B cell (primary cell): ENCODE measurements around the gene SEMA6A. TPM values are rescaled to one million over a fixed set of nuclear protein-coding genes. Genes with fewer than 3 reads are reported as not detected.
"Not testable (repeated sequence)": the region's sequence is repeated elsewhere in the genome, so short reads cannot be mapped to it uniquely, and the experiment has no call there.

Source experiments
- ATAC-seq: fragments of 200-7000 bp; cut with Tn5 transposase; one replicate; pipeline ENCODE4 v1.10.0; 2021; ENCODE audit warnings: low read depth, mild to moderate bottlenecking, moderate number of reproducible peaks, moderate library complexity
- CTCF ChIA-PET: fragments of 350-600 bp; sonication (Branson Sonifier 250); formaldehyde crosslinking; loops from one replicate; lab custom pipeline; 2021; ENCODE audit warnings: antibody characterized with exemption, inconsistent platforms; lab: Charles Lee
- POLR2A ChIA-PET: fragments of 350-600 bp; sonication (Branson Sonifier 250); formaldehyde crosslinking; loops from one replicate; lab custom pipeline; 2021; ENCODE audit warnings: antibody characterized with exemption; lab: Charles Lee
- DNase-seq: peaks from one replicate; pipeline ENCODE4 v3.0.0; 2013
- H2AFZ ChIP-seq: 2 replicates; pipeline ENCODE4 v1.6.1; 2012; ENCODE audit warnings: mild to moderate bottlenecking, low read depth, low read length; ENCODE audit not compliant: insufficient read depth, poor library complexity, severe bottlenecking
- H3K27ac ChIP-seq, 2 donors: 1 replicate in 1 of 2; 2 replicates in 1 of 2; pipeline ENCODE4 v1.5.1; 2012 to 2013; ENCODE audit warnings: low read length in 2 of 2, mild to moderate bottlenecking in 2 of 2, moderate library complexity in 1 of 2
- H3K27me3 ChIP-seq, 4 experiments: fragments of 200-600 bp in 1 of 4; sonication (generic) in 1 of 4; replicated peaks in 1 of 4; 1 replicate in 2 of 4; 2 replicates in 2 of 4; pipeline versions ENCODE4 v1.6.1 to v1.7.0; 2013 to 2016; ENCODE audit warnings: low read length in 3 of 4, mild to moderate bottlenecking in 2 of 4, mixed read lengths in 1 of 4, moderate library complexity in 1 of 4; ENCODE audit not compliant: insufficient read depth in 4 of 4, control insufficient read depth in 3 of 4; ENCODE audit errors: control extremely low read depth in 1 of 4
- H3K36me3 ChIP-seq, 2 experiments: replicated peaks in 1 of 2; 1 replicate in 1 of 2; 2 replicates in 1 of 2; pipeline versions ENCODE4 v1.6.1 to v1.7.1; 2013; ENCODE audit warnings: low read length in 1 of 2; ENCODE audit not compliant: insufficient read depth in 2 of 2, control insufficient read depth in 1 of 2; ENCODE audit errors: control extremely low read depth in 1 of 2, extremely low read depth in 1 of 2
- H3K4me1 ChIP-seq, 2 donors: fragments of 200-600 bp in 1 of 2; sonication (generic) in 1 of 2; 1 replicate in 1 of 2; 2 replicates in 1 of 2; pipeline versions ENCODE4 v1.5.1 to v1.6.1; 2013 to 2017; ENCODE audit warnings: low read length in 2 of 2; ENCODE audit not compliant: control insufficient read depth in 2 of 2, insufficient read depth in 2 of 2
- H3K4me2 ChIP-seq: replicated peaks from 2 replicates; pipeline ENCODE3; 2012; ENCODE audit warnings: mild to moderate bottlenecking, low read depth, low read length; ENCODE audit not compliant: poor library complexity, severe bottlenecking
- H3K4me3 ChIP-seq, 5 experiments: fragments of 200-600 bp in 1 of 5; sonication (generic) in 1 of 5; 1 replicate in 3 of 5; 2 replicates in 2 of 5; pipeline versions ENCODE4 v1.5.1 to v1.7.0; 2011 to 2016; ENCODE audit warnings: low read length in 4 of 5, mild to moderate bottlenecking in 4 of 5, low read depth in 2 of 5, control low read depth in 1 of 5, moderate library complexity in 1 of 5; ENCODE audit not compliant: insufficient read depth in 1 of 5; ENCODE audit errors: control extremely low read depth in 1 of 5, extremely low read depth in 1 of 5
- H3K79me2 ChIP-seq: fragments of 200-600 bp; sonication (generic); one replicate; pipeline ENCODE4 v1.6.0; 2016; ENCODE audit warnings: low read length; ENCODE audit not compliant: control insufficient read depth, insufficient read depth
- H3K9ac ChIP-seq: fragments of 200-600 bp; sonication (generic); 2 replicates; pipeline ENCODE4 v1.6.1; 2017; ENCODE audit warnings: mild to moderate bottlenecking, low read length, moderate library complexity
- H3K9me3 ChIP-seq, 3 donors: one replicate each; pipeline versions ENCODE4 v1.6.1 to v1.7.1; 2013; ENCODE audit warnings: low read length in 2 of 3; ENCODE audit not compliant: control insufficient read depth in 2 of 3, insufficient read depth in 1 of 3; ENCODE audit errors: control extremely low read depth in 1 of 3
- H4K20me1 ChIP-seq: 2 replicates; pipeline ENCODE4 v1.6.0; 2012; ENCODE audit warnings: mild to moderate bottlenecking, low read length; ENCODE audit not compliant: insufficient read depth, control insufficient read depth, poor library complexity, severe bottlenecking
- H3K27ac Mint-ChIP-seq: one replicate; pipeline ENCODE4 v1.8.0; 2021; ENCODE audit warnings: mixed read lengths
- H3K27me3 Mint-ChIP-seq: one replicate; pipeline ENCODE4 v1.8.0; 2021; ENCODE audit warnings: mixed read lengths
- H3K4me1 Mint-ChIP-seq: one replicate; pipeline ENCODE4 v1.8.0; 2021; ENCODE audit warnings: mixed read lengths
- H3K4me3 Mint-ChIP-seq: one replicate; pipeline ENCODE4 v1.8.0; 2021; ENCODE audit warnings: mixed read lengths
- H3K9me3 Mint-ChIP-seq: one replicate; pipeline ENCODE4 v1.8.0; 2022; ENCODE audit warnings: mixed read lengths; ENCODE audit not compliant: insufficient read depth
- EZH2 ChIP-seq: IDR thresholded peaks from 2 replicates; pipeline ENCODE4 v1.6.1; 2012; ENCODE audit warnings: borderline replicate concordance, low read depth, mild to moderate bottlenecking, moderate library complexity, low read length; ENCODE audit not compliant: insufficient read depth, poor library complexity, severe bottlenecking
- WGBS: methylation state at CpG from one replicate; pipeline ENCODE4 v1.1.5; 2013; ENCODE audit warnings: missing lambda C conversion rate; ENCODE audit not compliant: insufficient coverage; 5-methylcytosine and 5-hydroxymethylcytosine counted together
- intact Hi-C: fragments of 100-400 bp; cut with micrococcal nuclease; formaldehyde crosslinking; loops from one replicate; pipeline ENCODE4 v1.10.0; 2022
- polyA plus RNA-seq: library from polyadenylated mRNA; depleted of rRNA; stranded (reverse); fragments of >200 nt; gene quantifications from 2 replicates; pipeline ENCODE4 v1.2.3, GENCODE V29; 2012
- total RNA-seq, 2 donors: library from RNA; stranded (reverse); fragments of 120-200 nt in 1 of 2; gene quantifications; 1 replicate in 1 of 2; 2 replicates in 1 of 2; pipeline versions ENCODE4 v1.2.3 to v1.2.4, GENCODE V29; 2013 to 2022
- TF ChIP-seq, protein P1 (sequence below): fragments of 200-600 bp; IDR thresholded peaks from one replicate; pipeline ENCODE4 v1.8.0; 2022; ENCODE audit warnings: antibody characterized with exemption, mild to moderate bottlenecking

The SEMA6A gene
- total and polyA plus RNA-seq, 2 donors (not counting 1 experiment from before 2014, with no cell fraction given) = 0.44 TPM; not detected in 1

DNA sequence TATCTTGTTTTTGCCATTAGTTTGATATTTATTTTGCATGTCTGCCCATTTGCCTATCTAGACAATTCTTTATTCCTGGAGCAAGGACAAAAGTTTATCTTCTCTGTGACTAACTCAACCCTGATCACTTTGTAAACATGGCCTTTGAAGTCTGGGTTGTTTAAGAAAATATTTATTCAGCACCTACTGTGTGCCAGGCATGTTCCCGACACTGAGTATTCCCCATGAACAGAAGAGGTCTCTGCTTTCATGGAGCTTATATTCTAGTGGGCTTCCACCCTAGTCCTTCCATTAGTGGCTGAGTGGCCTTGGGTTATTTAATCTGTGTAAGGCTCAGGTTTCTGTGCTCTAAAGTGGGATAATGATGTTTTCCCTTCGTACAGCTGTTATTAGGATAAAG lies 49.7 kb downstream of the SEMA6A start:
- H3K27ac Mint-ChIP-seq = no peak overlapping the region
- no CpG with 5 or more reads among the region's 2 CpGs for WGBS

DNA sequence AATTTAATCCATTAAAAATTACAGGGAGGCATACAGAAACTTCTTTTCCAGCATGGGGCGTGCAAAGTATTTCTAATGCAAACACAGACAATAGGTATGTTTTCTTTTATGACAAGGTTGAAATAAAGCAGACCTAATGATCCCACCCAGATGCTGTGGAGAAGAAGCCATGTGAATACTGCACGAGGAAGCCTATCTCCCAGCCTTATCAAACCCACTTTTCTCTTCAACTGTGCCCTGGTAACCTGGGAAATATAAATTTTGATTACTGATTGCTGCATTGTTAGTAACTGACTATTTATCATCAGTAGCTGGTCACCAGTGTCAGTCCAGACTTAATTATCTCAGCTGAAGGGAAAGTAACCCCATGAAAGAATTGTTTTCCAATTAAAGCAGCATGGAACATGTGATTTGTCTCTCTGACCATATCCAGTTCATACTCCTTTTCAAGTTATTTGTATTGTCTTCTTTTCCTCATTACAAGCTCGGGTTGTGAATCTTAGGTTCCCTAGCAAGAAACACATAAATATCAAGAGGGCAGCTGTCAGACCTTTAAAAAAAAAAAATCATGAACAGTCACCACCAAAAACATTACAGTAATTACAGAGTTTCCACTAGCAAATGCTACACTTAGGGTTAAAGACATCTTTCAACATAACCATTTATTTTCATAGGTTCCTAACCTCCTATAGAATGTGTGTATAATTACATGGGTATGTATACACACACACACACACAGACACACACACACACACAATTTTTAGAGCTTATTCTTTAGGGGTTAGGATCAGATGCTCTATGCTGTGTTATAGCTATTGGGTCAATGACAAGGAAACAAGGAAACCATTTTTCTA lies 50.3 kb downstream of the SEMA6A start:
- Mint-ChIP-seq H3K9me3 (no peaks in the 10 kb centered on the region), H3K4me3 (no peak overlapping the region), H3K4me1 (no peaks in the 10 kb centered on the region), H3K27ac (no peak overlapping the region), H3K27me3 (no peaks in the 10 kb centered on the region)
- H3K9me3 ChIP-seq = no peaks in the 10 kb centered on the region
- intact Hi-C loops = no loop called here
- H3K4me3 ChIP-seq = no peak overlapping the region
- no peaks in the 10 kb centered on the region for H3K79me2 ChIP-seq
- DNase-seq (no peak), ATAC-seq (no peak)
- H2AFZ ChIP-seq = no peak overlapping the region
- no CpG with 5 or more reads among the region's 3 CpGs for WGBS
- H3K4me1 ChIP-seq = no peaks in the 10 kb centered on the region
- no peaks in the 10 kb centered on the region for H3K27me3 ChIP-seq
- no peaks in the 10 kb centered on the region for H3K36me3 ChIP-seq
- no peak overlapping the region for H3K9ac ChIP-seq
- no peaks in the 10 kb centered on the region for H4K20me1 ChIP-seq
- TF ChIP-seq, protein P1, sequence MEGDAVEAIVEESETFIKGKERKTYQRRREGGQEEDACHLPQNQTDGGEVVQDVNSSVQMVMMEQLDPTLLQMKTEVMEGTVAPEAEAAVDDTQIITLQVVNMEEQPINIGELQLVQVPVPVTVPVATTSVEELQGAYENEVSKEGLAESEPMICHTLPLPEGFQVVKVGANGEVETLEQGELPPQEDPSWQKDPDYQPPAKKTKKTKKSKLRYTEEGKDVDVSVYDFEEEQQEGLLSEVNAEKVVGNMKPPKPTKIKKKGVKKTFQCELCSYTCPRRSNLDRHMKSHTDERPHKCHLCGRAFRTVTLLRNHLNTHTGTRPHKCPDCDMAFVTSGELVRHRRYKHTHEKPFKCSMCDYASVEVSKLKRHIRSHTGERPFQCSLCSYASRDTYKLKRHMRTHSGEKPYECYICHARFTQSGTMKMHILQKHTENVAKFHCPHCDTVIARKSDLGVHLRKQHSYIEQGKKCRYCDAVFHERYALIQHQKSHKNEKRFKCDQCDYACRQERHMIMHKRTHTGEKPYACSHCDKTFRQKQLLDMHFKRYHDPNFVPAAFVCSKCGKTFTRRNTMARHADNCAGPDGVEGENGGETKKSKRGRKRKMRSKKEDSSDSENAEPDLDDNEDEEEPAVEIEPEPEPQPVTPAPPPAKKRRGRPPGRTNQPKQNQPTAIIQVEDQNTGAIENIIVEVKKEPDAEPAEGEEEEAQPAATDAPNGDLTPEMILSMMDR = no peak
- TF ChIP-seq EZH2 = no peak
- no peak overlapping the region for H3K4me2 ChIP-seq
- no peak overlapping the region for H3K27ac ChIP-seq
- ChIA-PET CTCF (no interaction called here), POLR2A (no interaction called here)

More for the DNA sequence above, 49.7 kb downstream of the SEMA6A start:
- Histone ChIP-seq H3K36me3 (no peaks in the 10 kb centered on the region), H4K20me1 (no peaks in the 10 kb centered on the region), H3K79me2 (no peaks in the 10 kb centered on the region), H3K9ac (no peak overlapping the region), H3K9me3 (no peaks in the 10 kb centered on the region), H3K27ac (no peak overlapping the region), H3K4me2 (no peak overlapping the region), H3K27me3 (no peaks in the 10 kb centered on the region), H3K4me3 (no peak overlapping the region), H2AFZ (no peak overlapping the region), H3K4me1 (no peaks in the 10 kb centered on the region)
- intact Hi-C loops = no loop called here
- ATAC-seq (no peak), DNase-seq (no peak)
- no peaks in the 10 kb centered on the region for H3K27me3 Mint-ChIP-seq
- H3K4me3 Mint-ChIP-seq = no peak overlapping the region
- ChIA-PET CTCF (no interaction called here), POLR2A (no interaction called here)
- TF ChIP-seq, protein P1 = no peak
- no peak for TF ChIP-seq EZH2
- H3K4me1 Mint-ChIP-seq = no peaks in the 10 kb centered on the region
- H3K9me3 Mint-ChIP-seq = no peaks in the 10 kb centered on the region

DNA sequence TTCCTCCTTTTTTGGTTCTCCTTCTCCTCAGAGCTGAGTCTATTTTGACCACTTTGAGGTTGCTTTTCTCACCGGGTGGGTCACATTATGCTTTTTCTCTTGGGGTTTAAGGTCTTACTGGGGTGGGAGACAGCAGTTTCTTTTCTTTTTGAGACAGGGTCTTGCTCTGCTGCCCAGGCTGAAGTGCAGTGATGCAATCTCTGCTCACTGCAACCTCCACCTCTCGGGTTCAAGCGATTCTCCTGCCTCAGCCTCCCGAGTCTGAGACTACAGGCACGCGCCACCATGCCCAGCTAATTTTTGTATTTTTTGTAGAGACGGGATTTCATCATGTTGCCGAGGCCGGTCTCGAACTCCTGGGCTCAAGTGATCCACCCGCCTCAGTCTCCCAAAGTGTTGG lies 51.4 kb downstream of the SEMA6A start:
- H3K9me3 Mint-ChIP-seq, H3K9ac ChIP-seq, H3K9me3 ChIP-seq, POLR2A ChIA-PET, H3K27me3 ChIP-seq, H3K4me3 Mint-ChIP-seq, H3K4me1 ChIP-seq, H3K27ac ChIP-seq, H2AFZ ChIP-seq, DNase-seq, H3K79me2 ChIP-seq, H3K4me3 ChIP-seq, H3K27ac Mint-ChIP-seq, H3K4me1 Mint-ChIP-seq, H3K36me3 ChIP-seq, CTCF ChIA-PET, H3K27me3 Mint-ChIP-seq, intact Hi-C loops, H4K20me1 ChIP-seq, ATAC-seq, H3K4me2 ChIP-seq: not testable (repeated sequence)
- WGBS = 96% methylated on average over 10 of the region's 11 CpGs
